Upper lobe of left lung (tissue), 6 donors: ENCODE results near the gene ITPA. TPM values are rescaled to one million over a fixed set of nuclear protein-coding genes. Genes with fewer than 3 reads are reported as not detected.
A peak's percentile ranks its signal among the peaks of the same experiment; 100 is the strongest.

Experiments
- ATAC-seq, 2 donors: fragments of 200-7000 bp; cut with Tn5 transposase; one replicate each; pipeline ENCODE4 v1.9.1; 2022; ENCODE audit warnings: mild to moderate bottlenecking in 2 of 2, moderate library complexity in 2 of 2; ENCODE audit not compliant: low FRiP score in 2 of 2
- DNase-seq, 2 donors: peaks; one replicate each; pipeline ENCODE4 v3.0.0-alpha.2; 2019 to 2020
- H3K27ac ChIP-seq, 4 donors: fragments of 200-600 bp; sonication (generic); one replicate each; pipeline ENCODE4 v1.5.1; 2016 to 2019
- H3K27me3 ChIP-seq, 4 donors: fragments of 200-600 bp; sonication (generic); one replicate each; pipeline ENCODE4 v1.5.1; 2017 to 2019
- H3K36me3 ChIP-seq, 4 donors: fragments of 200-600 bp; sonication (generic); one replicate each; pipeline ENCODE4 v1.5.1; 2016 to 2019
- H3K4me1 ChIP-seq, 4 donors: fragments of 200-600 bp; sonication (generic); one replicate each; pipeline ENCODE4 v1.5.1; 2018 to 2019
- H3K4me3 ChIP-seq, 4 donors: fragments of 200-600 bp; sonication (generic); one replicate each; pipeline ENCODE4 v1.5.1; 2017 to 2019; ENCODE audit warnings: mild to moderate bottlenecking in 2 of 4, moderate library complexity in 1 of 4
- H3K9me3 ChIP-seq, 4 donors: fragments of 200-600 bp; sonication (generic); one replicate each; pipeline ENCODE4 v1.5.1; 2018 to 2019
- EP300 ChIP-seq, 4 donors: sonication (generic); formaldehyde crosslinking; IDR thresholded peaks; one replicate each; pipeline ENCODE4 v1.5.1; 2017; ENCODE audit warnings: antibody characterized with exemption in 4 of 4, control low read depth in 2 of 4
- POLR2A ChIP-seq, 4 donors: fragments of 450-650 bp; IDR thresholded peaks; one replicate each; pipeline ENCODE4 v1.5.1; 2016 to 2017; ENCODE audit warnings: antibody characterized with exemption in 4 of 4, mild to moderate bottlenecking in 2 of 4
- POLR2AphosphoS5 ChIP-seq, 2 donors: sonication (generic); formaldehyde crosslinking; IDR thresholded peaks; one replicate each; pipeline ENCODE4 v1.5.1; 2017; ENCODE audit warnings: antibody characterized with exemption in 2 of 2
- WGBS, 2 donors: methylation state at CpG; one replicate each; pipeline ENCODE4 v1.1.5; 2017 to 2018; 5-methylcytosine and 5-hydroxymethylcytosine counted together
- total RNA-seq, 6 donors: library from RNA; depleted of rRNA in 4 of 6; stranded (reverse); fragments of >200 nt in 4 of 6; gene quantifications; one replicate each; pipeline versions ENCODE4 v1.1.0 to v1.2.1, GENCODE V29; 2016 to 2021
- TF ChIP-seq, protein P1 (sequence below), 6 experiments: fragments of 450-650 bp in 4 of 6; fragments of 200-600 bp in 2 of 6; sonication (generic) in 2 of 6; IDR thresholded peaks; one replicate each; pipeline ENCODE4 v1.5.1; 2016 to 2019; ENCODE audit warnings: antibody characterized with exemption in 6 of 6
- donor health status: DM: no; HTN: no; CAD: no; lungs with moderate emphysema.
- donor health status: DM: no; HTN: yes; CAD: no; lungs with severe emphysema.

ITPA gene
- total RNA-seq, 6 donors from 2014 or later: 31.5 to 58.5 (median 43.3) TPM

DNA sequence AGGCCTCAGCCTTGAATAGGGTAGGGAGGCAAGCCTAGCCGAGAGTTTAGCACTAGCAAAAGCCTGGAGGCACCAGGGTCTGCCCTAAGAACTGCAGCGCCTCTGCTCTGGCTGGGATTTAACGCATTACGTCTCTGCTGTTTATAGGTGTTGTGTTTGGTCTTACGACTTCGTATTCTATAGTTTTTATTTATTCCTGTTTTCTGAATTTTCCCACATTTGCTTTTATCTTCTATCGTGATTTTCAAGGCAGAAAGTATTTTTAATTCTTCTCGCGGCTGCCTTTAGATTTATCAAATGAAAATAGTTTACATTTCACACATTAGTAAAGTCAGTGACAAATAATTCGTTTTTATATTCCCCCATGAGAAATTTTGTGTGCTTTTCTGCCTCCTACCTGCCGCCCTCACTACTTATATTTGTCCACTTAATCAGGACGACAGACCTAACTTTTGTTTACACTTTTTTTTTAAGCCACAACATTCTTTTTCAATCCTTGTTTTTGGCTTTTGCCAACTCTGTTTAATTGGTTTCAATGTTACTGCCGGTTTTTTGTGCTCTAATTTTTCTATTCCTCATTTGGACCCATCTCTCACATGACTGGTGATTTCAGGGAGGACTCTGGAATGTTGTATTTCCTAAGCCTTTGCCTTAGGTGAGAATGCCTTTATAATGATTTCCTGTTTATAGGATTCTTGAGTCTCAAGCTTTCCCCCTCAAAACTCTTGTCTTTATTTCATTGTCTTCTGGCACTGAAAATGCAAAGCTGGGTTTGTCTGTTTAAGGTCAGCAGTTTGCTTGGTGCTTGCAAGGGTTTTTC, 34.6 kb upstream of the ITPA start:
- Histone ChIP-seq H3K36me3 (no peaks in the 10 kb centered on the region), H3K4me1 (peaks cover 9 to 26% (median 16%) of the 10 kb centered on the region in 4 donors), H3K9me3 (no peaks in the 10 kb centered on the region), H3K4me3 (peak overlapping the region; percentile 70 to 98 (median 81)), H3K27ac (peak overlapping the region; percentile 21 to 85 (median 80)), H3K27me3 (no peaks in the 10 kb centered on the region)
- no peak for ATAC-seq
- WGBS, 2 donors: 18 to 22% methylated on average over 13 of the region's 13 CpGs
- no peak for TF ChIP-seq POLR2A (IDR thresholded peaks at IDR 0.05)
- TF ChIP-seq, protein P1, sequence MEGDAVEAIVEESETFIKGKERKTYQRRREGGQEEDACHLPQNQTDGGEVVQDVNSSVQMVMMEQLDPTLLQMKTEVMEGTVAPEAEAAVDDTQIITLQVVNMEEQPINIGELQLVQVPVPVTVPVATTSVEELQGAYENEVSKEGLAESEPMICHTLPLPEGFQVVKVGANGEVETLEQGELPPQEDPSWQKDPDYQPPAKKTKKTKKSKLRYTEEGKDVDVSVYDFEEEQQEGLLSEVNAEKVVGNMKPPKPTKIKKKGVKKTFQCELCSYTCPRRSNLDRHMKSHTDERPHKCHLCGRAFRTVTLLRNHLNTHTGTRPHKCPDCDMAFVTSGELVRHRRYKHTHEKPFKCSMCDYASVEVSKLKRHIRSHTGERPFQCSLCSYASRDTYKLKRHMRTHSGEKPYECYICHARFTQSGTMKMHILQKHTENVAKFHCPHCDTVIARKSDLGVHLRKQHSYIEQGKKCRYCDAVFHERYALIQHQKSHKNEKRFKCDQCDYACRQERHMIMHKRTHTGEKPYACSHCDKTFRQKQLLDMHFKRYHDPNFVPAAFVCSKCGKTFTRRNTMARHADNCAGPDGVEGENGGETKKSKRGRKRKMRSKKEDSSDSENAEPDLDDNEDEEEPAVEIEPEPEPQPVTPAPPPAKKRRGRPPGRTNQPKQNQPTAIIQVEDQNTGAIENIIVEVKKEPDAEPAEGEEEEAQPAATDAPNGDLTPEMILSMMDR (IDR thresholded peaks at IDR 0.05): no peak
- TF ChIP-seq EP300 (IDR thresholded peaks at IDR 0.05): no peak
- no peak for TF ChIP-seq POLR2AphosphoS5 (IDR thresholded peaks at IDR 0.05)
- no peak for DNase-seq

DNA sequence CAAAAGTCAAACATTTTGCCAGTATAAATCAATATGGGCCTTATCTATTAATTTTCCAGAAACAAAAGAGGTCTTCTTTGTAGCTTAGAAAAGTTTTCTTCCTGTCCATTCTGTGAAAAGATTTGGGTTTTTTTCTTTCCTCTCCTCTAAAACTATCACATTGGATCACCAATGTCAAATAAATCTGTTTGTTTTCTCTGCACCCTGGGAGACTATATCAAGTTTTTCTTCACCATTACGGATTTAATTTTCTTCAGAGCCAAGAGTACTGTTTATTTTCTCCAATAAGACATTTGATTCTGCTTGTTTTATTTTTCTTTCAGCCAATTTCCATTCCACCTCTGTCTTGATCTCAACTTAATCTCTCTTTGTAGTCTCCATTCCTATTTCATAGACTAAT, 34.0 kb upstream of the ITPA start:
- H3K4me3 ChIP-seq: peak overlapping the region in 1 of 4 donors; percentile 73
- H3K27me3 ChIP-seq: no peaks in the 10 kb centered on the region
- no peak for DNase-seq
- H3K36me3 ChIP-seq: no peaks in the 10 kb centered on the region
- TF ChIP-seq EP300 (IDR thresholded peaks at IDR 0.05): no peak
- TF ChIP-seq POLR2A (IDR thresholded peaks at IDR 0.05): no peak
- TF ChIP-seq POLR2AphosphoS5 (IDR thresholded peaks at IDR 0.05): no peak
- TF ChIP-seq, protein P1 (IDR thresholded peaks at IDR 0.05): no peak
- ATAC-seq: no peak
- no peaks in the 10 kb centered on the region for H3K9me3 ChIP-seq
- peaks cover 9 to 26% (median 16%) of the 10 kb centered on the region in 4 donors for H3K4me1 ChIP-seq
- no peak overlapping the region for H3K27ac ChIP-seq
- WGBS, 2 donors: 45 to 60% methylated on average over 1 of the region's 1 CpG

DNA sequence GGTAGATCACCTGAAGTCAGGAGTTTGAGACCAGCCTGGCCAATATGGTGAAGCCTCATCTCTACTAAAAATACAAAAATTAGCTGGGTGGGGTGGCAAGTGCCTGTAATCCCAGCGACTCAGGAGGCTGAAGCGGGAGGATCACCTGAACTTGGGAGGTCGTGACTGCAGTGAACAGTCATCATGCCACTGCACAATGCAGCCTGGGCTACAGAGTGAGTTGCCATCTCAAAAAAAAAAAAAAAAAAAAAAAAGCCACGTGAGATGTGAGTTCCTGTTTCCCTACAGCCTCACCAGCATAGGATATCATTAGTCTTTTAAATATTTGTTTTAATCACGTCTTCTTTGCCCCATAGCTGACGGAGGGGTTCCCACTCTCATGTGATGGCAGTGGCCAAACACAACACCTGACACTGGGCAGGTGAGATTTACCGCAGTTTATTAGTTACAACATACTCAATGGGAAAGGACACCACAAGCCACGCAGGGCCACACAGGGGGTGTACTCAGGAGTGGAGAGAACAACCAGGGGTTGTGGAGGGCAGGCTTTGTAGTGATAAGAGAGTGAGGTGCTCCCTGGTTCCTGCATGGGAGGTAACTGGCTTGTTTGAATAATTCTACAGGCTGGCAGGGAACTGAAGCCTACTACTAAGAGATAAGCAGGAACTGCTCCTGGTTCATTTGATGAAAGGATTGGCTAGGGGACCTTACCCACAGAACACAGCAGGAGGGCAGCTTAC, 31.4 kb upstream of the ITPA start:
- peaks cover 3 to 23% (median 14%) of the 10 kb centered on the region in 4 donors for H3K4me1 ChIP-seq
- no peak for TF ChIP-seq EP300 (IDR thresholded peaks at IDR 0.05)
- TF ChIP-seq, protein P1 (IDR thresholded peaks at IDR 0.05): no peak
- TF ChIP-seq POLR2AphosphoS5 (IDR thresholded peaks at IDR 0.05): no peak
- no peak for TF ChIP-seq POLR2A (IDR thresholded peaks at IDR 0.05)
- 69% methylated on average over 8 of the region's 8 CpGs for WGBS, 2 donors
- DNase-seq (no peak), ATAC-seq (no peak)
- no peaks in the 10 kb centered on the region for H3K36me3 ChIP-seq
- H3K27ac ChIP-seq: no peak overlapping the region
- H3K27me3 ChIP-seq: no peaks in the 10 kb centered on the region
- H3K9me3 ChIP-seq: no peaks in the 10 kb centered on the region
- H3K4me3 ChIP-seq: no peak overlapping the region

DNA sequence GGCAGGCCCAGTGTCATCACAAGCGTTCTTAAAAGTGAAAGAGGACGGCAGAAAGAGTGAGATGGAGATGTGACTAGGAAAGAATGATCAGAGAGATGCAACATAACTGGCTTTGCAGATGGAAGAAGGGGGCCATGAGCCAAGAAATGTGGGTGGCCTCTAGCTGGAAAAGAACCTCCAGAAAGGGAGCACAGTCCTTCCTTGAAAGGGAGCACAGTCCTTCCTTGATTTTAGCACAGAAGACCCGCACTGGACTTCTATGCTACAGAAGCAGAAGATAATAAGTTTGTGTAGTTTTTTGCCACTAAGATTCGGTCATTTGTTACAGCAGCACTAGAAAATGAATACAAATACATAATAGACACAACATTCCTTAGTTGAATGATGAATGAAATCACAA, 29.0 kb upstream of the ITPA start:
- no peaks in the 10 kb centered on the region for H3K9me3 ChIP-seq
- TF ChIP-seq POLR2A (IDR thresholded peaks at IDR 0.05): no peak
- no peak for TF ChIP-seq EP300 (IDR thresholded peaks at IDR 0.05)
- no peak for TF ChIP-seq POLR2AphosphoS5 (IDR thresholded peaks at IDR 0.05)
- TF ChIP-seq, protein P1 (IDR thresholded peaks at IDR 0.05): no peak
- no peak overlapping the region for H3K4me3 ChIP-seq
- ATAC-seq: no peak
- H3K36me3 ChIP-seq: no peaks in the 10 kb centered on the region
- no peak overlapping the region for H3K27ac ChIP-seq
- peaks cover under 1 to 6% (median 4%) of the 10 kb centered on the region in 4 donors for H3K4me1 ChIP-seq
- 80 to 99% methylated on average over 4 of the region's 4 CpGs for WGBS, 2 donors
- DNase-seq: no peak
- no peaks in the 10 kb centered on the region for H3K27me3 ChIP-seq
